ENCODE data around the gene GRID1.

- TF ChIP-seq POLR2A (IDR thresholded peaks at IDR 0.05) (no peak), CTCF (IDR thresholded peaks at IDR 0.05) (no peak), POLR2AphosphoS5 (IDR thresholded peaks at IDR 0.05; ENCODE audit: insufficient read depth in 1 of 2, low read depth in 1 of 2) (no peak)
Measured at GRCh38 chr10:85764108-85764507, 602.5 kb downstream of the GRID1 start.
